ENCODE data around the gene TMCO4.
"Not testable (repeated sequence)": the region's sequence is repeated elsewhere in the genome, so short reads cannot be mapped to it uniquely, and the experiment has no call there.

The TMCO4 gene

DNA sequence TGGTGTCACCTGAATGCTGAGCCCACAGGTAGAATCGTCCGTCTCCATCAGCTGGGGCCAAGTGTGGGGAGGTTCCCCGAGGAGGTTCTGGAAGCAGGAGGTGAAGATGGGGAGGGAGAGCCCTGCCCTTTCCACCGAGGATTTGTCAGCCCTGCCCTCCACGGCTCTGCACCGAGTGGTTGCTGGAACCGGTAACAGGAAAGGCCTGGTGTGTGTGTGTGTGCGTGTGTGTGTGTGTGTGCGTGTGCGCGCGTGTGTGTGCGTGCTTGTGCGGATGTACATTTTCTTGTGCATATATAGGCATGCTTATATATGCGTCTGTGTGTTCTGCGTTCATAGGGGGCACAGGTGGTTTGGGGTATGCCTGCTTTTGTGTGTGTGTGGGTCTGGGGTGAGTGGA is 152.1 kb downstream of the TMCO4 start:
- Mint-ChIP-seq H3K4me1 (peaks cover 36% of the 10 kb centered on the region), H3K27ac (peak overlapping the region; percentile 54), H3K36me3 (peaks cover 2% of the 10 kb centered on the region), H3K4me3 (peak overlapping the region; percentile 20), H3K27me3 (peaks cover 35% of the 10 kb centered on the region), H3K9me3 (no peaks in the 10 kb centered on the region)
- CTCF ChIA-PET = interaction anchor here (0.7 to 2.5 kb wide), 8 partner anchors 49 to 304 kb away, joined by 3 to 8 read pairs (median 5); no protein-coding TSS in a partner anchor
- peak; percentile 72 for DNase-seq

DNA sequence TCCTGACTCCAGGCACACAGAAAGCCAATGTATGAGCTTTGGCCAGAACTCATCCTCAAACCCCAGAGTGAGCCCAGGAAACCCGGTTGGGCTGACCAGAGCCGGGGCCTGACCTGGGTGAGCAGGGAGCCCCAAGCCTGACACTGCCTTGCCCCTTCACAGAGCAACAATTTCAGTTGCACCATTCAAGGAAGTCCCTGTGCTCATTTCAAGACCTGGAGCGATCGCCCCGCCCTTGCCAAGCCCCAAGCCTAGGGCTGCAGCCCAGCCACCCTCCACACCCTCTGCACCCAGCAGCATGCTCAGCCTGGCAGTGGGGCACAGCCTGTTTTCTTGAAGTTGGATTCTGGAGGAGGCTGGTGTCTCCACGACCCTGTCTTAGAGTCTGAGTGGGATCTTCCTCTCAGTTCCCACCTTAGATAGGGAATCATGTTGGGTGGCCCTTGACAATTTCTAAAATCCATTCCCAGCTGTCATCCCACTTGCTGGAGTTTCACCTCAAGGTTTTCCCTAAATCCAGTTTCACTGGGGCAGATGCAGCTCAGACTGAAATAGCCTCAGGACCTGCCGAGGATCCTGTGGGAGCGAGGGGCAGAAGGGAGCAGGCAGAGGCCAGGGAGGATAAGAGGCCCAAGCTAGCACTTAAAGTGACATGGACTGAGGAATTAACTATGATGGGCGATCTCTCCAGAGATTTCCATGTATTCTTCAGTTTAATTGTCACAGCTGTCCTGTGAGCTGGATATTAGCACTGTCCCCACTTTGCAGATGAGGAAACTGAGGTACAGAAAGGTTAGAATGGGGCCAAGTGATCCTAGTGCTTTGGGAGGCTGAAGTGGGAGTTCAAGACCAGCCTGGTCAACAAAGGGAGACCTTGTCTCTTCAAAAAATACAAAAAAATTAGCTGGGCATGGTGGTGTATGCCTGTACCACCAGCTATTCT is 153.1 kb downstream of the TMCO4 start:
- Mint-ChIP-seq H3K27me3 (peaks cover 42% of the 10 kb centered on the region), H3K4me1 (peaks cover 36% of the 10 kb centered on the region), H3K27ac (peak overlapping the region; percentile 55), H3K9me3 (no peaks in the 10 kb centered on the region), H3K4me3 (peak overlapping the region; percentile 99), H3K36me3 (peaks cover 2% of the 10 kb centered on the region)
- CTCF ChIA-PET = interaction anchor here (0.7 to 2.5 kb wide), 7 partner anchors 7 to 303 kb away, joined by 3 to 8 read pairs (median 5); no protein-coding TSS in a partner anchor
- peak; percentile 52 for DNase-seq

DNA sequence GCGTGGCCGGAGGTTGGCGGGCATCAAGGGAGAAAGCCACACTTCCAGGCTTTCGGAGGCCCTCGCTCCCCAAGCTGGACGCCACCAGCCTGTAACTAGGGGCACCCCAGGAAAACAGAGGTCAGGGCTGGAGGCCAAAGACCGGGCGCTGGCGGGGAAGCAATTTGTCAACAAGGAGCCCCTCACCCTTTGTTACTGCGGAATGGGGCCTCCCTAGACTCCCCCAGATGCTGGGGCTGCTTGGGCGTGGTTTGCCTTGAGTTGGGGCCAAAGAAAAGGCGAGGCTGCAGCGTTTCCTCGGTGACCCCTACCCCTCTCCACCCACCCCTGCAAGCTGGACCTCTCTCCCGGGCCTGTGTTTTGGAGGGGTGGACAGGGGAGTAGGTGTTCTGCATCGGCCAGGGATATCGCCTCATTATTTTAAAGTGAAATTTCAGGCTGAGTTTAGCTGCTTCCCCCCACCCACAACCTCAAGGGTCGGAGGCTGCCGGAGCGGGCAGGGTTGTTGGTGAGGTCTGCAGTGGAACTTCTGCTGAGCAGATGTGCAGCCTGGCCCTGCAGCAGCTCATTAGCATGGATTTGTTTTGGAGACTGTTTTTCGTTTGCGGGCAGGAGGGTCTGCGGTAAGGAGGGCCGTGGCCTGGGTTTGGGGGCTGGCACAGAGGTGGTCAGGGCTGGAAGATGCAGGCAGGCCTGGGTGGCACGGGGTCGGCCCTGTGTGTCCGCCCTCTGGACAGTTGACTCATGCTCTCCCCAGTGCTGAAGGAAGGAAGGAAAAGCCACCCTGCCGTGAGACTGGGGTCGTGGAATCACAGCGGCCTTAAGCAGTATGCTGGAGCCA is 154.1 kb downstream of the TMCO4 start:
- no peak overlapping the region for H3K27ac Mint-ChIP-seq
- H3K9me3 Mint-ChIP-seq = no peaks in the 10 kb centered on the region
- H3K27me3 Mint-ChIP-seq = peaks cover 52% of the 10 kb centered on the region
- CTCF ChIA-PET = interaction anchor here (1.1 to 1.4 kb wide), 3 partner anchors 8 to 302 kb away, joined by 3 to 5 read pairs (median 3); no protein-coding TSS in a partner anchor
- no peak for DNase-seq
- peak overlapping the region; percentile 99 for H3K4me3 Mint-ChIP-seq
- H3K4me1 Mint-ChIP-seq = peaks cover 36% of the 10 kb centered on the region
- peaks cover 2% of the 10 kb centered on the region for H3K36me3 Mint-ChIP-seq

DNA sequence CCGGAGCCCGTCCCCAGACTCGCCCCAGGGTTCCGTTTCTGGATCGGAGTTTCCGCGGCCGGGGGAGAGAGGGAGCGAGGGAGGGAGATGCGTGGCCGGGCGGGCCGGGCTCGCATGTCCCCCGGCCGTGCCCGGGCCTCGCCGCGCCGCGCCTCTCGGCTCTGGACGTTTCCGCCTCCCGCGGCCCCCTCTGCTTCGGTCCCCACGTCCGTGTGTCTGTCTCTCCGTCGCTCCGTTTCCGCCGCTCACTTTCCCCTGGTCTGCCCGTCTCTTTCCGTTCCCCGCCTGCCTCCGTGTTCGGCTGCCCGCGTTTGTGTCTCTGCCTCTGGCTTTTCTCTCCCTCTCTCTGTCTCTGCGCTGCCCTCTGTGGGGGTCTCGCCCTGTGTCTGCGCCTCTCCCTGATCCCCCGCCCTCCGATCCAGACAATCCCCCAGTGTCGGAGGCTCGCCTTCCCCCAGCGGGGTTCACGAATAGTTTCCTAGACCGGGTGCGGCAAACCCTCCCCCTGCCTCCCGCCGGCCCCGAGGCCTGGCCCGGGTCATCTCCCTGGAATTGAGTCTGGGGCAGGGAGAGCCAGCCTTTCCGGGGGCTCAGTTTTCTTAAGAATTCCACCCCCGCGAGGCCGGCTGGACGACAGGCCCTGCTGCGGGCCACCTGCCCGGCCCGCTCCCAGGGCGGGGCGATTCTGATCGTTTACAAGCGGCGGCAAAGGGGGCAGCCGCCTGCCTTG is 154.9 kb downstream of the TMCO4 start:
- H3K36me3 Mint-ChIP-seq = peaks cover 2% of the 10 kb centered on the region
- no peaks in the 10 kb centered on the region for H3K9me3 Mint-ChIP-seq
- CTCF ChIA-PET = interaction anchor here (0.9 to 1.4 kb wide), 3 partner anchors 9 to 16 kb away, joined by 3 to 4 read pairs (median 3); no protein-coding TSS in a partner anchor
- H3K4me1 Mint-ChIP-seq = peaks cover 36% of the 10 kb centered on the region
- peaks cover 57% of the 10 kb centered on the region for H3K27me3 Mint-ChIP-seq
- peak overlapping the region; percentile 86 for H3K27ac Mint-ChIP-seq
- H3K4me3 Mint-ChIP-seq = peak overlapping the region; percentile 99
- peak; percentile 73 for DNase-seq

DNA sequence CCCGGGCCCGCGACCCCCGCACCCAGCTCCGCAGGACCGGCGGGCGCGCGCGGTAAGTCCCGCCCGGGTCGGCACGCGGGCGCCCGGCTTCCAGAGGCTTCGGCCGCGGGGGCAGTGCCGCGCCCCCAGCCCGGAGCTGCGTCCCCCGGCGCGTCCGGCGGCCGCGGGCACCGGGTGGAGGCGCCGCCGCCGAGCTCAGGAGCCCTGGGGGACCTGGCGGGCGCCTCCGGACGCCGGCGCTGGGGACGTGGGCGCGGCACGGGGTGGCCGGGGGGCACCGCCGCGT is 155.4 kb downstream of the TMCO4 start:
- H3K9me3 Mint-ChIP-seq = no peaks in the 10 kb centered on the region
- peaks cover 57% of the 10 kb centered on the region for H3K27me3 Mint-ChIP-seq
- DNase-seq = no peak
- H3K4me3 Mint-ChIP-seq = peak overlapping the region; percentile 99
- CTCF ChIA-PET = interaction anchor here (0.9 kb wide), 1 partner anchor 9 kb away, joined by 4 read pairs; no protein-coding TSS in a partner anchor
- peaks cover 36% of the 10 kb centered on the region for H3K4me1 Mint-ChIP-seq
- H3K27ac Mint-ChIP-seq = no peak overlapping the region
- H3K36me3 Mint-ChIP-seq = peaks cover 2% of the 10 kb centered on the region

DNA sequence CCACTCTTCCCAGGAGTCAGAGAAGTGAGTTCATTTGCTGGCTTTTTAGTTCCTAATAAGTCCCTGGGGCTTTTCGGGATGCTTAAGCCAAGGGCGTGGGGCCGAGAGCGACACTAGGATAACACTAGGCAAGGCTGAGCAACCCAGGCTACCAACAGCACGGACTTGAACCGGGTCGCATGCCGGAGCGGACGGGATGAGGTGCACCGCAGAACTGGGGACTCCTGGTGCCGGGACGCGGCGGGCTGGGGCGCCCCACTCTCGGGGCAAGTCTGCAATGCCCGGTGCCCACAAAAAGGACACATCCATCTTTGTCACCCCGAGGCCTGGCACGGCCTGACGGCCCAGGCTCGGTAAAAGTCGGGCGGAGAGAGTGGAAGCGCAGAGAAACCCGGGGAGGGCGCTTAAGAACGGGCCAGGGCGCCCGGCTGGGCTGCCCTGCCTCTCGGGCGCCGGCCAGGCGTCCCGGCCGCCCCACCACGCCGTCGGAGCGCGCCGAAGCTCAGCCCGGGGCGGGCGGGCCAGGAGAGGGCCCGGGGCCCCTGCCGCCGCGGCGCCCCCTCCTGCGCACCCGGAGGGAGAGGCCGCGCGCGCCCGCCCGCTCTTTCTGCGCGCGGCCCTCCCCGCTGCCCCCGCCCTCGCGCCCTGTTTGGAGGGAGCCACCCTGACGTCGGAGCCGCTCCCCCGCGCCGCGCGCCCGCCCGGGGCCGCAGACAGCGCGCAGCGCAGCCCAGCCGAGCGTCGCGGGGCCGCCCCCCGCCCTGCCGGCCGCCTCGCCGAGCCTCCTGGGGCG is 155.9 kb downstream of the TMCO4 start, which contains the start of gene NBL1:
NBL1 (plus strand) TSS at position 710 of the 793 bp plus-strand sequence. CDS start 10,720 bp downstream, outside the sequence.
- H3K36me3 Mint-ChIP-seq = peaks cover 2% of the 10 kb centered on the region
- CTCF ChIA-PET = interaction anchor here (0.9 kb wide), 1 partner anchor 10 kb away, joined by 4 read pairs; no protein-coding TSS in a partner anchor
- peaks cover 36% of the 10 kb centered on the region for H3K4me1 Mint-ChIP-seq
- H3K27ac Mint-ChIP-seq = peak within 1 kb of the TSS; percentile 86
- H3K9me3 Mint-ChIP-seq = no peaks in the 10 kb centered on the region
- peak; percentile 86 for DNase-seq
- peaks cover 57% of the 10 kb centered on the region for H3K27me3 Mint-ChIP-seq
- H3K4me3 Mint-ChIP-seq = peak within 1 kb of the TSS; percentile 99

DNA sequence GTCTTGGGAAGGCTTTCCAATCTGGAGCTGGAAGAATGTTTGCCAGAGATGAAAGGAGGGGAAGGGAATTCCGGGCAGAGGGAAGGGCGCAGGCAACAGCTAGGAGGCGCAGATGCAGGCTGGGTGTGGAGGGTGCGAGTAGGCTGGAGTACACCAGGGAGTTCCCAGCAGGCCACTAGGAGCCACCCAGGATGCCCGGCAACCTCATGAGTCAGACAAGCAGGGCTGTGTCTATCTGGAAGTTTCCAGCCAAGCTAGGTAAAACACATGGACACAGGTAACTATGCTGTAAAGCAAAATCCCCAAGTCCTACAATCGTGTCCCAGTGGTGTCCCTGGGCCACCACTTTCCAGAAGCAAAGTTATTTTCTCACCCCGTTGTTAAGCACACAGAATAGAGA is 156.6 kb downstream of the TMCO4 start:
- no peak overlapping the region for H3K27ac Mint-ChIP-seq
- CTCF ChIA-PET = no interaction called here
- no peaks in the 10 kb centered on the region for H3K9me3 Mint-ChIP-seq
- peaks cover 36% of the 10 kb centered on the region for H3K4me1 Mint-ChIP-seq
- DNase-seq = no peak
- H3K36me3 Mint-ChIP-seq = peaks cover 2% of the 10 kb centered on the region
- peak overlapping the region; percentile 83 for H3K4me3 Mint-ChIP-seq
- H3K27me3 Mint-ChIP-seq = peaks cover 57% of the 10 kb centered on the region

DNA sequence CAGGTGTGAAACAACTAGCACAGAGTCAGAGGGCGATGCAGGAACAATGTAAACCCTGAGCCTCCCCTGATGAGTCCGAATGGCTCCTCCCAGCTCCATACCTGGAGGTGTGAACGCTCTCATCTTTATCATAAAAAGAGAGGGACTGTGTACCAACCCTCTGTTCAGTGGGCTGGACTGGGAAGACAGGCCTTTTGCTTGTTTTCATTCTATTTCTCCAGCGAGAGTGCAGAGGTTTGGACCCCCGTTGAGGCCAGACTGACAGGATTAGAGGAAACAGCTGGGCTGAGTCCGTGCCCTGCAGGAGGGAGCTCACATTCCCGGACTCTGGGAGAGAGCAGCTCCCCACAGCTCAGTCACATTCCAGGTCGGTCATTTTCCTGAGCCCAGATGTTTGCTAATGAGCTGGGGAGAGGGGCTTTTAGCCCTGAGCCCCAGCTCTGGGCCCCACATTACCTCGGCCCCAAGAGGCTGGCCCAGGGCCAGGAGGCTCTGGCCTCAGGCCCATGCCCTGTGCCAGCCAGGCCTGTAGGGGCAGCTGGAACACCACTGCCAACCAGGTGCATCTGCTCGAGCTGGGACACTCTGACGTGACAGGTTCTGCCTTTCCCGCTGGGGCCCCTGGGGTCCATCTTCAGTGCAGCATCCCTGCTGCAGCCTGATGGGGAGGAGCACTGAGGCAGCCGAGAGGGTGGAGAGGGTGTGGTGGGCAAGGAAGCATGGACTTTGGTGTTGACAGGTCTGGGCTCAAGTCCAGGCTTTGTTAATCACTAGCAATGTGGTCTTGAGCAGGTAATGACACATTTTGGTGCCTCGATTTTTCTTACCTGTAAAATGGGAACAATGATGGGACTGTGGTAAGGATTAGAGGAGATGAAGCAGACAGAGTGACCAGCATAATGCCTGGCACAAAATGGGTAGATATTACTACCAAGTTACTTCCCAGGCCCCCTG is 159.1 kb downstream of the TMCO4 start:
- Mint-ChIP-seq H3K36me3 (peaks cover 2% of the 10 kb centered on the region), H3K27me3 (peaks cover 50% of the 10 kb centered on the region), H3K4me3 (no peak overlapping the region), H3K4me1 (peaks cover 12% of the 10 kb centered on the region), H3K9me3 (no peaks in the 10 kb centered on the region), H3K27ac (no peak overlapping the region)
- DNase-seq = no peak
- CTCF ChIA-PET = interaction anchor here (0.5 to 1.1 kb wide), 4 partner anchors 13 to 200 kb away, joined by 3 to 4 read pairs (median 4); no protein-coding TSS in a partner anchor

DNA sequence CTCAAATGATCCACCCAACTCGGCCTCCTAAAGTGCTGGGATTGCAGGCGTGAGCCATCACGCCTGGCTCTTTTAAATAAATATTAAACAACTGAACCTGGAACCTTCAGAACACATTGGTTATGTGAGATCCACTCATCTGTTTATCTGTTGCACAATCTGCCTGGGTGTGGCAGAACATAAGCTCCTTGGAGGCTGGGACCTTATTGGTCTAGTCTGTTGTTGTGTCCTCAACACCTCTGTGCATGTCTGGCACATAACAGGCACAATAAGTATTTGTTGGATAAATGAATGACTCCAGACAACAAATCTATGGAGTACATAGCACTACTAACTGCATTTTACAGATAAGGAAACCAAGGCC is 159.7 kb downstream of the TMCO4 start:
- DNase-seq = no peak
- no peak overlapping the region for H3K27ac Mint-ChIP-seq
- no peak overlapping the region for H3K4me3 Mint-ChIP-seq
- H3K4me1 Mint-ChIP-seq = peaks cover 9% of the 10 kb centered on the region
- no peaks in the 10 kb centered on the region for H3K9me3 Mint-ChIP-seq
- CTCF ChIA-PET = interaction anchor here (0.5 to 1.3 kb wide), 3 partner anchors 9 to 199 kb away, joined by 3 to 4 read pairs (median 4); no protein-coding TSS in a partner anchor
- peaks cover 48% of the 10 kb centered on the region for H3K27me3 Mint-ChIP-seq
- H3K36me3 Mint-ChIP-seq = peaks cover 2% of the 10 kb centered on the region

DNA sequence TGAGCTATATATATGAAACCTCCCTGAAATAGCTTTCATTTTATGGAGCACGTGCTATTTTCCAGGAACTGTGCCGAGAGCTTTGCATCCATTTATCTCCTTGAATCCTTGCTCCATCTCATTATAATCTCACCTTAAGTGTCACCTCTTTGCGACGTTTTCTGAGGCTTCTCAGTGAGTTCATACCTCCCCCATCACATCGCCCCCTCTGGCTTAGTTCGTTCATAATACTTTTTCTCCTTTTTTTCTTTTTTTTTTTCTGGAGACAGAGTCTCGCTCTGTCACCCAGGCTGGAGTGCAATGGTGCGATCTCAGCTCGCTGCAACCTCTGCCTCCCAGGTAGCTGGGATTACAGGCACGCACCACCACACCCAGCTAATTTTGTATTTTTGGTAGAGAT is 160.5 kb downstream of the TMCO4 start:
- H3K27me3 Mint-ChIP-seq = peaks cover 44% of the 10 kb centered on the region
- H3K4me3 Mint-ChIP-seq, H3K4me1 Mint-ChIP-seq, H3K36me3 Mint-ChIP-seq, H3K27ac Mint-ChIP-seq, DNase-seq, H3K9me3 Mint-ChIP-seq: not testable (repeated sequence)
- CTCF ChIA-PET = interaction anchor here (1.0 to 1.3 kb wide), 3 partner anchors 8 to 57 kb away, joined by 3 read pairs; no protein-coding TSS in a partner anchor

DNA sequence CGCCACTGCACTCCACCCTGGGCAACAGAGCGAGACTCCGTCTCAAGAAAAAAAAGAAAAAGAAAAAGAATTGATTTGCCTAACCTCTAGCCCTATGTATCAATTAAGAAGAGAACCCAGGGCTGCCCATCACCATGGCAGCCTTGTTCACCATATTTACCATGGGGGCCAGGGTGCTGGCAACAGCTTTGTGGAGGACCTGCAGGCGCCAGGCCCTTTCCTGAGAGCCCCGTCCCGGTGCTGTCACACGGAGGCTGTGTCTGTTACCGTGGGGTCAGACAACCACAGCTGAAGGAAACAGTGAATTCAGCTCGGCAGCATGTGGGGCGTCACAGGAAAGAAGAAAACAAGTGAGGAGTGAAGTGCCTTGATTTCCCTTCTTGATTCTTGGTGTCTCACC is 162.1 kb downstream of the TMCO4 start:
- H3K27ac Mint-ChIP-seq = no peak overlapping the region
- no peak overlapping the region for H3K4me3 Mint-ChIP-seq
- DNase-seq = no peak
- no peaks in the 10 kb centered on the region for H3K9me3 Mint-ChIP-seq
- H3K27me3 Mint-ChIP-seq = peaks cover 32% of the 10 kb centered on the region
- no peaks in the 10 kb centered on the region for H3K4me1 Mint-ChIP-seq
- CTCF ChIA-PET = no interaction called here
- no peaks in the 10 kb centered on the region for H3K36me3 Mint-ChIP-seq

DNA sequence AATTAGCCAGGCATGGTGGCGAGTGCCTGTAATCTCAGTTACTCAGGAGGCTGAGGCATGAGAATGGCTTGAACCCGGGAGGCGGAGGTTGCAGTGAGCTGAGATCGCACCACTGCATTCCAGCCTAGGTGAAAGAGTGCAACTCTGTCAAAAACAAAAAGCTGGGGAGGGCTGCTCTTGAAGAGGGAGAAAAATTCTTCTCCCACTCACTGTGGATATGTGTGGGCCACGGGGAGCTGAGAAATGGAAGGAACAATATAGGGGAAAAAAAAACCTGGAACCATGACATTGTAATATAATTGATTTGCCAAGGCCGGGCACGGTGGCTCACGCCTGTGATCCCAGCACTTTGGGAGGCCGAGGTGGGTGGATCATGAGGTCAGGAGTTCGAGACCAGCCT is 163.0 kb downstream of the TMCO4 start:
- H3K4me3 Mint-ChIP-seq, H3K36me3 Mint-ChIP-seq, CTCF ChIA-PET, DNase-seq, H3K9me3 Mint-ChIP-seq, H3K27ac Mint-ChIP-seq, H3K4me1 Mint-ChIP-seq: not testable (repeated sequence)
- peaks cover 26% of the 10 kb centered on the region for H3K27me3 Mint-ChIP-seq

All from activated naive CD4-positive, alpha-beta T cell treated with anti-CD3 and anti-CD28 coated beads, Interleukin-2, amount 10 ng/mL, durations not matched to agents 7 days and 5 days (primary cell).